ENCODE results near the gene TLCD5. TPM values are rescaled to one million over a fixed set of nuclear protein-coding genes. Genes with fewer than 3 reads are reported as not detected.

Gene TLCD5
- total RNA-seq, 2 experiments from 2014 or later, result 1.0 to 1.6 TPM

DNA sequence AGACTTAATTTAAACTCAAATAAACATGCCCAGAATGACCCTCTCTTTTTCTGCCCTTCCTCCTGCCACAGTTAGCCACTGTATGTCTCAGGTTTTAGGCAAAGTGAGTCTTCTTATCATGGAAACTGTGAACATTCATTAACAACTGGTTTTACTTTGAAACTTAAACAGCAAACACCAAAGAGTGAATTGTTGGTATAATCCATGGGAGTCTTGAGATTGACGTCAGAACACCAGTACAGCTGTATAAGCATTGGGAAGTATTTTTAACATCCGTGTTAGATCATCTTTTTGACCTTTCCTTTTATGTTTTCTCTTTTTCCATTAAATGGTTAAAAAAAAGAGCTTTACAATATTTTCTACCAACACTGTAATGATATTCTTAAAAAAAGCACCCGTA, 50.0 kb downstream of the TLCD5 start:
- no peak overlapping the region for H3K4me3 Mint-ChIP-seq
- H3K9me3 Mint-ChIP-seq, result peaks cover 14% of the 10 kb centered on the region
- POLR2A ChIA-PET, result no interaction called here
- CTCF ChIA-PET, result interaction anchor here (1.5 kb wide), 1 partner anchor 40 kb away, joined by 5 read pairs; no protein-coding TSS in a partner anchor
- peaks cover 7% of the 10 kb centered on the region for H3K27me3 Mint-ChIP-seq
- H3K36me3 Mint-ChIP-seq, result peaks cover 4% of the 10 kb centered on the region
- DNase-seq, result no peak
- no peaks in the 10 kb centered on the region for H3K4me1 Mint-ChIP-seq (ENCODE audit: low read depth)
- intact Hi-C loops (cut with micrococcal nuclease), result no loop called here
- H3K27ac Mint-ChIP-seq, result no peak overlapping the region

DNA sequence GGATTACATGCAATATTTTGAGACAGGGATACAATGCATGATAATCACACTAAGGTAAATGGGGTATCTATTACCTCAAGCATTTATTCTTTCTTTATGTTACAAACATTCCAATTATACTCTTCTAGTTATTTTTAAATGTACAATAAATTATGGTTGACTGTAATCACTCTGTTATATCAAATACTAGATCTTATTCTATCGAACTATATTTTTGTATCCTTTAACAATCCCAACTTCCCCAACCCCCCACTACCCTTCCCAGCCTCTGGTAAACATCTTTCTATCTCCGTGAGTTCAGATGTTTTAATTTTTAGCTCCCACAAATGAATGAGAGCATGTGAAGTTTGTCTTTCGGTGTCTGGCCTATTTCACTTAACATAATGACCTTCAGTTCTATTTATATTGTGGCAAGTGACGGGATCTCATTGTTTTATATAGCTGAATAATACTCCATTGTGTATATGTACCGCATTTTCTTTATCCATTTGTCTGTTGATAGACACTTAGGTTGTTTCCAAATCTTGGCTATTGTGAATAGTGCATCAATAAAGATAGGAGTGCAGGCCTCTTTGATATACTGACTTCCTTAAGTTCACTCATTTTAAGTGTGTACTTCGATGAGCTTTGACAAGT, 51.6 kb downstream of the TLCD5 start:
- no peak for DNase-seq
- Mint-ChIP-seq H3K4me1 (ENCODE audit: low read depth) (no peaks in the 10 kb centered on the region), H3K4me3 (no peak overlapping the region), H3K27me3 (peaks cover 5% of the 10 kb centered on the region), H3K9me3 (peaks cover 14% of the 10 kb centered on the region), H3K36me3 (peaks cover 4% of the 10 kb centered on the region), H3K27ac (no peak overlapping the region)
- intact Hi-C loops (cut with micrococcal nuclease), result no loop called here
- ChIA-PET POLR2A (no interaction called here), CTCF (no interaction called here)

GRCh38 chr11:120378474-120378873, 53.4 kb downstream of the TLCD5 start:
- no peak overlapping the region for H3K4me3 Mint-ChIP-seq
- peaks cover 4% of the 10 kb centered on the region for H3K36me3 Mint-ChIP-seq
- H3K27me3 Mint-ChIP-seq, result peaks cover 5% of the 10 kb centered on the region
- H3K4me1 Mint-ChIP-seq (ENCODE audit: low read depth), result no peaks in the 10 kb centered on the region
- ChIA-PET POLR2A (no interaction called here), CTCF (no interaction called here)
- DNase-seq, result no peak
- H3K27ac Mint-ChIP-seq, result no peak overlapping the region
- H3K9me3 Mint-ChIP-seq, result peaks cover 14% of the 10 kb centered on the region
- intact Hi-C loops (cut with micrococcal nuclease), result no loop called here

GRCh38 chr11:120381401-120381800, 56.3 kb downstream of the TLCD5 start:
- no peak overlapping the region for H3K27ac Mint-ChIP-seq
- no peaks in the 10 kb centered on the region for H3K4me1 Mint-ChIP-seq (ENCODE audit: low read depth)
- intact Hi-C loops (cut with micrococcal nuclease), result no loop called here
- POLR2A ChIA-PET, result no interaction called here
- H3K27me3 Mint-ChIP-seq, result peaks cover 13% of the 10 kb centered on the region
- peaks cover 14% of the 10 kb centered on the region for H3K9me3 Mint-ChIP-seq
- H3K36me3 Mint-ChIP-seq, result peaks cover 4% of the 10 kb centered on the region
- H3K4me3 Mint-ChIP-seq, result no peak overlapping the region
- CTCF ChIA-PET, result no interaction called here
- no peak for DNase-seq

Other genes starting within 250 kb of the TLCD5 start
- not detected for gene TRIM29, start 187.2 kb upstream of the TLCD5 start, total RNA-seq
- gene OAF, start 114.3 kb upstream of the TLCD5 start, total RNA-seq, result 1 to 10 TPM in 1 of 2 experiments, under 1 TPM in 1; 0.90 to 1.2 TPM
- not detected for gene POU2F3, start 85.2 kb upstream of the TLCD5 start, total RNA-seq
- gene ARHGEF12, start 11.1 kb downstream of the TLCD5 start, total RNA-seq, result 10 to 100 TPM; 16.4 to 16.9 TPM
- gene GRIK4, start 186.4 kb downstream of the TLCD5 start, total RNA-seq, result not detected

All from activated CD4-positive, alpha-beta memory T cell treated with anti-CD3 and anti-CD28 coated beads for 36 hours (primary cell).